GM23338 (cell line): ENCODE results near the gene TNFAIP8L3. TPM values are rescaled to one million over a fixed set of nuclear protein-coding genes. Genes with fewer than 3 reads are reported as not detected.

Experiments
- ATAC-seq: fragments of 200-7000 bp; cut with Tn5 transposase; 3 replicates; pipeline ENCODE4 v1.9.1; 2020
- DNase-seq: peaks from one replicate; pipeline ENCODE4 v3.0.0-alpha.2; 2015; ENCODE audit warnings: low spot score
- H2AFZ ChIP-seq: fragments of 200-600 bp; sonication (generic); 2 replicates; pipeline ENCODE4 v1.8.0; 2016; ENCODE audit warnings: antibody characterized with exemption, mild to moderate bottlenecking, moderate library complexity
- H3F3A ChIP-seq: fragments of 200-600 bp; sonication (generic); replicated peaks from 2 replicates; pipeline ENCODE4 v1.8.0; 2017; ENCODE audit warnings: antibody characterized with exemption, mixed run types, low read depth
- H3K27ac ChIP-seq: fragments of 200-600 bp; sonication (generic); 2 replicates; pipeline ENCODE4 v1.6.1; 2016; ENCODE audit warnings: low read depth
- H3K27me3 ChIP-seq: fragments of 200-600 bp; sonication (generic); 2 replicates; pipeline ENCODE4 v1.8.0; 2016; ENCODE audit warnings: mild to moderate bottlenecking, mixed run types, moderate library complexity; ENCODE audit not compliant: insufficient read depth
- H3K36me3 ChIP-seq: fragments of 200-600 bp; sonication (generic); 2 replicates; pipeline ENCODE4 v1.8.0; 2016; ENCODE audit warnings: mild to moderate bottlenecking; ENCODE audit not compliant: insufficient read depth
- H3K4me1 ChIP-seq: fragments of 200-600 bp; sonication (generic); 2 replicates; pipeline ENCODE4 v1.8.0; 2016; ENCODE audit warnings: mild to moderate bottlenecking, moderate library complexity; ENCODE audit not compliant: insufficient read depth
- H3K4me2 ChIP-seq: fragments of 200-600 bp; sonication (generic); 2 replicates; pipeline ENCODE4 v1.7.1; 2017; ENCODE audit warnings: mixed run types
- H3K4me3 ChIP-seq: fragments of 200-600 bp; sonication (generic); 2 replicates; pipeline ENCODE4 v1.6.1; 2016; ENCODE audit warnings: mixed run types
- H3K79me2 ChIP-seq: fragments of 200-600 bp; sonication (generic); replicated peaks from 2 replicates; pipeline ENCODE4 v1.8.0; 2017; ENCODE audit warnings: mild to moderate bottlenecking; ENCODE audit not compliant: insufficient read depth
- H3K9me2 ChIP-seq: fragments of 200-600 bp; sonication (generic); 2 replicates; pipeline ENCODE4 v1.8.0; 2017; ENCODE audit not compliant: insufficient read depth
- H4K20me1 ChIP-seq: fragments of 200-600 bp; sonication (generic); replicated peaks from 2 replicates; pipeline ENCODE4 v1.8.0; 2017; ENCODE audit warnings: mild to moderate bottlenecking; ENCODE audit not compliant: insufficient read depth
- H3K27ac Mint-ChIP-seq: 2 replicates; pipeline ENCODE4 v1.8.0; 2020; ENCODE audit warnings: inconsistent platforms, mild to moderate bottlenecking, moderate library complexity, mixed read lengths
- H3K27me3 Mint-ChIP-seq: 3 replicates; pipeline ENCODE4 v1.8.0; 2022; ENCODE audit warnings: low read depth, mild to moderate bottlenecking, moderate library complexity, mixed read lengths, inconsistent platforms; ENCODE audit not compliant: insufficient read depth, poor library complexity
- H3K36me3 Mint-ChIP-seq: 3 replicates; pipeline ENCODE4 v1.8.0; 2021; ENCODE audit warnings: low read depth, mild to moderate bottlenecking, inconsistent platforms, moderate library complexity, mixed read lengths
- H3K4me1 Mint-ChIP-seq: 3 replicates; pipeline ENCODE4 v1.8.0; 2020; ENCODE audit warnings: mild to moderate bottlenecking, inconsistent platforms, mixed read lengths
- H3K4me3 Mint-ChIP-seq: 3 replicates; pipeline ENCODE4 v1.8.0; 2021; ENCODE audit warnings: moderate library complexity, mild to moderate bottlenecking, inconsistent platforms, mixed read lengths
- H3K9me3 Mint-ChIP-seq: 3 replicates; pipeline ENCODE4 v1.8.0; 2020; ENCODE audit warnings: moderate library complexity, mild to moderate bottlenecking, inconsistent platforms, mixed read lengths
- CTCF ChIP-seq, 2 experiments: fragments of 200-600 bp in 1 of 2; sonication (generic) in 1 of 2; conservative IDR thresholded peaks; 2 replicates each; pipeline versions ENCODE4 v1.5.1 to v1.6.1; 2016 to 2017; ENCODE audit warnings: antibody characterized with exemption in 2 of 2, low read depth in 2 of 2, mild to moderate bottlenecking in 2 of 2, moderate library complexity in 1 of 2
- ETS1 ChIP-seq: IDR thresholded peaks from 2 replicates; pipeline ENCODE4 v1.6.1; 2016; ENCODE audit warnings: antibody characterized with exemption
- EZH2 ChIP-seq: fragments of 200-600 bp; sonication (generic); IDR thresholded peaks from one replicate; pipeline ENCODE4 v1.8.0; 2017; ENCODE audit warnings: antibody characterized with exemption, mild to moderate bottlenecking, low read depth; ENCODE audit not compliant: unreplicated experiment
- EZH2phosphoT487 ChIP-seq: fragments of 200-600 bp; sonication (generic); IDR thresholded peaks from one replicate; pipeline ENCODE4 v1.8.1; 2018; ENCODE audit warnings: antibody characterized with exemption; ENCODE audit not compliant: unreplicated experiment
- JUNB ChIP-seq: IDR thresholded peaks from one replicate; pipeline ENCODE4 v1.6.1; 2016; ENCODE audit warnings: antibody characterized with exemption; ENCODE audit not compliant: unreplicated experiment
- NANOG ChIP-seq: IDR thresholded peaks from 2 replicates; pipeline ENCODE4 v1.6.1; 2016; ENCODE audit warnings: antibody characterized with exemption, borderline replicate concordance
- POLR2AphosphoS5 ChIP-seq: IDR thresholded peaks from 2 replicates; pipeline ENCODE4 v1.6.1; 2016; ENCODE audit warnings: antibody characterized with exemption, low read depth
- REST ChIP-seq: IDR thresholded peaks from one replicate; pipeline ENCODE4 v1.6.1; 2018; ENCODE audit warnings: antibody characterized with exemption; ENCODE audit not compliant: unreplicated experiment
- STAT1 ChIP-seq: IDR thresholded peaks from one replicate; pipeline ENCODE4 v1.6.1; 2016; ENCODE audit warnings: antibody characterized with exemption; ENCODE audit not compliant: unreplicated experiment
- ZNF114 ChIP-seq: fragments of 250-450 bp; sonication (Bioruptor Pico); IDR thresholded peaks from 2 replicates; pipeline ENCODE4 v1.5.0; 2020; ENCODE audit warnings: mild to moderate bottlenecking, moderate library complexity
- ZNF331 ChIP-seq: fragments of 250-450 bp; sonication (Bioruptor Pico); IDR thresholded peaks from 2 replicates; pipeline ENCODE4 v1.5.0; 2020; ENCODE audit warnings: low read depth, mild to moderate bottlenecking, moderate library complexity
- ZNF462 ChIP-seq: fragments of 250-450 bp; sonication (Bioruptor Pico); IDR thresholded peaks from 2 replicates; pipeline ENCODE4 v1.5.0; 2020; ENCODE audit warnings: mild to moderate bottlenecking, moderate library complexity
- polyA plus RNA-seq: library from polyadenylated mRNA; unstranded; fragments of >200 nt; fragmentation: Nextera tagmentation; extraction: Ambion mirVana; gene quantifications from 2 replicates; pipeline ENCODE4 v1.2.1, GENCODE V29; 2016
- total RNA-seq: library from RNA; depleted of rRNA; stranded (reverse); fragments of >200 nt; shearing (Covaris generic); gene quantifications from 2 replicates; pipeline ENCODE4 v1.2.3, GENCODE V29; 2014

Gene TNFAIP8L3
- total and polyA plus RNA-seq, 2 experiments from 2014 or later = 0.23 to 0.31 TPM

DNA sequence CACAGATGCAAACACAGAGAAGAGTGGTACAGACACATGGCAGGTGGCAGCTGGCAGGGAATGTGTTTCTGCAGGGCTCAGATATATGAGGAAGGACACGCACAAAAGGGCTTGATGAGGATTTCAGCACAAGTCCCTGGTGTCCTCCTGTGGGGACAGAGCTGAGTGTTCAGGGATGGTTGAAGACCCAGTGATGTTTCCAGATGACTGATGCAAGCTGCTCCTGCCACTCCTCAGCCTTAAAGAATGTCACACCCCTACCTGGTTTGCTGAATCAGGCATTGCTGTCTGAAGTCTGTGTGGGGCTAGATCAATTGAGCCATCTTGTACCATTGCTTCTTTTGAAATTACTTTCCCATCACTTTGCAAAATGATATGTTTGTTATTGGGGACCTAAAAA, 40.2 kb downstream of the TNFAIP8L3 start (continued):
- TF ChIP-seq ZNF462 (CRISPR knock-in tag) (no peak), ETS1 (no peak), EZH2phosphoT487 (no peak), ZNF114 (no peak)

GRCh38 chr15:51053571-51053970, 41.1 kb downstream of the TNFAIP8L3 start:
- no peak overlapping the region for H3K27ac Mint-ChIP-seq
- Histone ChIP-seq H3K36me3 (no peaks in the 10 kb centered on the region), H3K27me3 (no peaks in the 10 kb centered on the region), H3K9me2 (0 out of 2 replicates have a peak, but pooled peaks cover 12% of the 10 kb centered on the region), H2AFZ (no peak overlapping the region), H3K79me2 (no peaks in the 10 kb centered on the region), H3K4me2 (no peak overlapping the region), H3K27ac (no peak overlapping the region), H3F3A (no peaks in the 10 kb centered on the region), H4K20me1 (no peaks in the 10 kb centered on the region), H3K4me1 (peaks cover 10% of the 10 kb centered on the region; the same call in 1 of the 2 replicates), H3K4me3 (no peak overlapping the region)
- TF ChIP-seq ZNF331 (CRISPR knock-in tag) (no peak), NANOG (no peak), STAT1 (no peak), JUNB (no peak), POLR2AphosphoS5 (no peak), EZH2phosphoT487 (no peak), CTCF (conservative IDR thresholded peaks at IDR 0.05; ENCODE audit: low read depth in 2 of 2) (no peak), EZH2 (no peak), REST (no peak), ZNF114 (no peak)
- H3K4me1 Mint-ChIP-seq = peaks cover 19% of the 10 kb centered on the region
- H3K9me3 Mint-ChIP-seq = no peaks in the 10 kb centered on the region; the same call in 2 of the 3 replicates
- ATAC-seq = no peak
- DNase-seq = no peak
- no peak overlapping the region for H3K4me3 Mint-ChIP-seq
- H3K27me3 Mint-ChIP-seq = peaks cover 4% of the 10 kb centered on the region
- no peaks in the 10 kb centered on the region; the same call in 2 of the 3 replicates for H3K36me3 Mint-ChIP-seq
